HT-29 (cell line): ENCODE results near the gene CEP95. TPM values are rescaled to one million over a fixed set of nuclear protein-coding genes. Genes with fewer than 3 reads are reported as not detected.

Experiments used
- DNase-seq: peaks from one replicate; pipeline ENCODE4 v3.0.0-alpha.2; 2015; ENCODE audit warnings: low spot score
- total RNA-seq: library from RNA; depleted of rRNA; stranded (reverse); fragments of >200 nt; shearing (Covaris generic); gene quantifications from 2 replicates; pipeline ENCODE4 v1.2.3, GENCODE V29; 2014

The CEP95 gene
- total RNA-seq, 1 experiment from 2014 or later, result 35.2 TPM

GRCh38 chr17:64515829-64516228 is 9.1 kb downstream of the CEP95 start:
- DNase-seq, result no peak

GRCh38 chr17:64519601-64520000 is 12.8 kb downstream of the CEP95 start:
- no peak for DNase-seq

- no peak for DNase-seq
These were observed 13.6 kb downstream of the CEP95 start for GRCh38 chr17:64520359-64520758.

- no peak for DNase-seq
These were observed 21.1 kb downstream of the CEP95 start for GRCh38 chr17:64527914-64528313.

- no peak for DNase-seq
These were observed 22.4 kb downstream of the CEP95 start for GRCh38 chr17:64529221-64529620.

- DNase-seq, result no peak
These were observed 25.2 kb downstream of the CEP95 start for GRCh38 chr17:64531955-64532371.

- no peak for DNase-seq
These were observed 25.6 kb downstream of the CEP95 start for GRCh38 chr17:64532409-64532808.

GRCh38 chr17:64533784-64534183 is 27.0 kb downstream of the CEP95 start:
- no peak for DNase-seq

- peak; percentile 42 for DNase-seq
These were observed 27.4 kb downstream of the CEP95 start for GRCh38 chr17:64534187-64534586.

GRCh38 chr17:64535357-64535756 is 28.6 kb downstream of the CEP95 start:
- no peak for DNase-seq

- no peak for DNase-seq
These were observed 30.1 kb downstream of the CEP95 start for GRCh38 chr17:64536913-64537312.

- no peak for DNase-seq
These were observed 30.7 kb downstream of the CEP95 start for GRCh38 chr17:64537488-64537887.

GRCh38 chr17:64538508-64539130 is 31.8 kb downstream of the CEP95 start:
- DNase-seq, result no peak

GRCh38 chr17:64540118-64540776 is 33.5 kb downstream of the CEP95 start:
- DNase-seq, result no peak

GRCh38 chr17:64544742-64545141 is 38.0 kb downstream of the CEP95 start:
- no peak for DNase-seq

- DNase-seq, result no peak
These were observed 39.9 kb downstream of the CEP95 start for GRCh38 chr17:64546716-64547115.

- DNase-seq, result no peak
These were observed 40.5 kb downstream of the CEP95 start for GRCh38 chr17:64547319-64547718.

- DNase-seq, result no peak
These were observed 44.7 kb downstream of the CEP95 start for GRCh38 chr17:64551461-64551860.

- DNase-seq, result no peak
These were observed 47.4 kb downstream of the CEP95 start for GRCh38 chr17:64554028-64554637.

GRCh38 chr17:64555281-64555680 is 48.5 kb downstream of the CEP95 start:
- no peak for DNase-seq

GRCh38 chr17:64564098-64564497 is 57.3 kb downstream of the CEP95 start:
- DNase-seq, result no peak

- DNase-seq, result no peak
These were observed 58.8 kb downstream of the CEP95 start for GRCh38 chr17:64565563-64565962.

GRCh38 chr17:64571746-64572145 is 65.0 kb downstream of the CEP95 start:
- DNase-seq, result no peak
